Measurements from ENCODE around the gene CCDC191.

The CCDC191 gene

DNA sequence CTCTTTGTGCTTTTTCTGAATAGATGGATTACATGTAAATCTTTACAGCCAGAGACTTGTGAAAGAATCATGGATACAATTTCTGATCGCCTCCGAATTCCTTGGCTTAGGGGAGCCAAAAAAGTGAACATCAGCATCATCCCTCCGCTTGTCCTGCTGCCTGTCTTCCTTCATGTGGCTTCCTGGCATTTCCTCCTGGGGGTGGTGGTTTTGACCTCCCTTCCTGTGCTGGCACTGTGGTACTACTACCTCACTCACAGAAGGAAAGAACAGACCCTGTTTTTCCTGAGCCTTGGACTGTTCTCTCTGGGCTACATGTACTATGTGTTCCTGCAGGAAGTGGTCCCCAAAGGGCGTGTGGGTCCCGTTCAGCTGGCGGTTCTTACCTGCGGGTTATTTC lies 102.6 kb downstream of the CCDC191 start:
- no peak for ATAC-seq

DNA sequence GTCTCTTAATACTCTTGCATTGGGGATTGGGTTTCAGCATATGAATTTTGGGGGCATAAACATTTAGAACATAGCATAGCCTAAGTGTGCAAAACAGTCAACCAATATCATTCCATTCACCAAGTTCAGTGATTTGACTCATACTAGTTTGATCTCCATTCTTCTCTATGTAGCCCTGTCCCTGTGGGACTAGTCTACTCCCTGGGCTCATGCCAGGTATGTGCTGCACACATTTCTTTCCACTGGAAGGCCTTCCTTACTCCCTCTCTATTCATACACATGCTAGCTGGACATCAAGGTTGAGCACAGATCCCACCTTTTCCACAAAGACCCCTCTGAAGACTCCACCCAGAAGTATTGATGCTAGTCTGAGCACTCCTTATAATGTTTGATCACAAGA lies 103.4 kb downstream of the CCDC191 start:
- H3K36me3 Mint-ChIP-seq: peaks cover 41% of the 10 kb centered on the region
- H3K9me3 Mint-ChIP-seq: no peaks in the 10 kb centered on the region
- H3K27ac Mint-ChIP-seq: no peak overlapping the region
- ATAC-seq: no peak
- H3K27me3 Mint-ChIP-seq: no peaks in the 10 kb centered on the region
- H3K4me1 Mint-ChIP-seq: peaks cover 29% of the 10 kb centered on the region
- H3K4me3 Mint-ChIP-seq: no peak overlapping the region

More for the DNA sequence above, 102.6 kb downstream of the CCDC191 start:
- H3K27me3 Mint-ChIP-seq: no peaks in the 10 kb centered on the region
- no peaks in the 10 kb centered on the region for H3K9me3 Mint-ChIP-seq
- peaks cover 25% of the 10 kb centered on the region for H3K4me1 Mint-ChIP-seq
- H3K36me3 Mint-ChIP-seq: peaks cover 47% of the 10 kb centered on the region
- no peak overlapping the region for H3K4me3 Mint-ChIP-seq
- no peak overlapping the region for H3K27ac Mint-ChIP-seq

DNA sequence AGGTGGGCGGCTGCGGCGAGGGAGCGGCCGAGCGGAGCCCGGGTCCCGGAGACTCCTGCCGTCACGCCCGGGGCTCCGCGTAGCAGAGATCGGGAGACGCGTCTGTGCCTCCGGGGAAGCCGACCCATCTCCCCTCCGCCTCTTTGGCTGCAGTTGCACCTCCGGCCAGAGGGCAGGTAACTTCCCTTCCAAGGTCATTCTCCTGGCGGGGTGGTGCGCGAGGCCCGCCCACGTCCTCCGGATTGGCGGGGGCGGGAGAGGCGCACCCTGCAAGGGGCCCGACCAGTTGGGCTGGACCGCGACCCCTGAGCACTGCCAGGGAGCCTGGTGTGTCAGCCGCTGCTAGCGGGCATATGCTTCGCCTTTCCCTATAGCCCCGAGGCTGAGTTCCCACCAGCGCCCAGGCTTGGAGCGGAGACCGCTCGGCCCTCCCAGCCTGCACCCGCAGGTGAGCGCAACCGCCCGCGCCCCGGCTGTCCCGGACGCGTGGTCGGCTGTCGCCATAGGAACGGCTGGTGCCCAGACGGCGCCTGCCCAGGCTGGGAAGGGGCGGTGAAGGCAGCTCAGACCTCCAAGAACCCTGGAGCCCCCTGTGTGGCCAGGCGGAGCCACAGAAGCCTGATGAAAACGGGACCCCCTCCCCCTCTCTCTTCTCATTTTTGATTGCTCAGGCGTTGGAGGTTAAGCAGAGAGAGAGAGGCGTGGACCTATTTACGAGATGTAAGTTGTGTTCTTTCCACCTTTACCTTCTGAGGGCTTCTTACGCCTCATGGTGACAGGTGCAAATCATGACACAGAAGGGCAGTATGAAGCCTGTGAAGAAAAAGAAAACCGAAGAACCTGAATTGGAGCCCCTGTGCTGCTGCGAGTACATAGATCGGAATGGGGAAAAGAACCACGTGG lies 108.1 kb downstream of the CCDC191 start:
- no peaks in the 10 kb centered on the region for H3K27me3 Mint-ChIP-seq

DNA sequence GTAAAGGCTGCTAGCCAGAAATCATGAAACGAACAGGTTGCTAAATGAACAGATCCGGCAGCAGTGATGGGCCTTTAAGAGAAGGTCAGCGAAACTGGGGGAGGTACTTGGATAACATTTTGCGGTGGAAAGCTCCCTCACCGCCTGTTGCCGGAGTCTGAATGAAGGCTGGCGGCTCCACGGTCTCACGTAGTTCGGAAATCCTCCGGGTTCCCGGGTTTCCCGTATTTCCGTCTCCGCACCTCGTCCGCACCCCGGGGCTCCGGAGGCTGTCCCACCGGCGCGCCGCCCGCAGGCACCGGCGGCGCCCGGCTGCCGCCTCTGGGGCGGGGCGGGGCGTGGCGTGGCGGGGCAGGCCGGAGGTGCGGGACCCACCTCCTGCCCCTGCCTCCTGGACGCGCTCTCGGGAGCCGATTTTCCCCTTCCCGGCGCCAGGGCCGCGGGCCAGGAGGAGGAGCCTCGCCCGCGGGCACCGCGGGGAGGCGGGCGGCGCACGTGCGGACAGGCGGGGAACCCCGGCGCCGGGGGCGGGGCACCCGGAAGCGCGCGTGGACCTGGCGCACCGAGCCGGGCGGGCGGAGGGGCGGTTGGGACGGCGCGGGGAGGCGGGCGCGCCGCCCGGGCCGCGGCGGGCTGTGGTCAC lies 108.8 kb downstream of the CCDC191 start, which contains the start of gene ZDHHC23:
ZDHHC23 (plus strand) TSS at position 642 of the 643 bp plus-strand sequence. CDS start 790 bp downstream, outside the sequence.
- Mint-ChIP-seq H3K36me3 (peaks cover 11% of the 10 kb centered on the region), H3K27me3 (no peaks in the 10 kb centered on the region), H3K9me3 (no peaks in the 10 kb centered on the region), H3K4me3 (peak within 1 kb of the TSS; percentile 85), H3K4me1 (peaks cover 16% of the 10 kb centered on the region), H3K27ac (peak within 1 kb of the TSS; percentile 78)
- peak; percentile 90 for ATAC-seq

More for the DNA sequence above, 108.1 kb downstream of the CCDC191 start:
- peak overlapping the region; percentile 60 for H3K27ac Mint-ChIP-seq
- peak; percentile 78 for ATAC-seq
- H3K9me3 Mint-ChIP-seq: no peaks in the 10 kb centered on the region
- peaks cover 18% of the 10 kb centered on the region for H3K36me3 Mint-ChIP-seq
- peak overlapping the region; percentile 84 for H3K4me3 Mint-ChIP-seq
- peaks cover 20% of the 10 kb centered on the region for H3K4me1 Mint-ChIP-seq

DNA sequence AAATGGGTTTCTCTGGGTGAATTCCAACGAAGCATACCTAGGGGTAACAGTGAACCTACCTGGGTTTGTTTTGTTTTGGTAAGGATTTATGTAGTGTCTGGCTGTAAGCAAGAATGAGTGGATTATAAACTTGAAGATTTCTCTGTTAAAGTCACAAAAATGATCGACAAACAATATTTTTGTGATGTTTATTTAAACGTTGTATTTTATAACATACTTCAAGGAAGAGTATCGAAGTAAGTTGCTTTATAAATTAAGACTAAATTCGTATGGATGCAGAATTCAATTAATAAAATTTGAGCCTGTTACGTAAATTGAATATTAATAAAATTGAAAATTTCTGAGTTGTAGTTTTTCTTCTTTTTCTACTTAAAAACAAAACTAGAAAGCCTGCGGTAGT lies 109.5 kb downstream of the CCDC191 start:
- peaks cover 4% of the 10 kb centered on the region for H3K36me3 Mint-ChIP-seq
- peaks cover 16% of the 10 kb centered on the region for H3K4me1 Mint-ChIP-seq
- no peaks in the 10 kb centered on the region for H3K9me3 Mint-ChIP-seq
- H3K4me3 Mint-ChIP-seq: peak overlapping the region; percentile 85
- no peak for ATAC-seq
- no peaks in the 10 kb centered on the region for H3K27me3 Mint-ChIP-seq
- peak overlapping the region; percentile 78 for H3K27ac Mint-ChIP-seq

DNA sequence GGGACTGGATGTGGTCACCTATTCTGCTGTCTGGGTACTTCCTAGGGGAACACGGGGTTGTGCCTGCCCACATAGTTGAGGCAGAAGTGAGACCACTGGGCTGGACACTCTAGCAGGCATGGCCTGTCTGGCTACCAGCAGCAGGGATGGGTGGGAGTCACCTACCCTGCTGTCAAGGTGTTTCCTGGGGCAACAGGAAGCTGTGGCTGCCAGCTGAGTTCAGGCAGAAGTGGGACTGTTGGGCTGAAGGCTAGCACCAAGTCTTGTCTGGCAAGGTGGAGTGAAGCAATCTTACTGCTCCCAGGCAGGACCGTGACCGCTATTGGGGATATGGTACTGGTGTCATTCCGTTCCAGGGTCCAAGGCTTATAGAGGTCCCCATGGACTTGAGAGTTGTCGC lies 128.8 kb downstream of the CCDC191 start:
- Mint-ChIP-seq H3K4me3 (no peak overlapping the region), H3K4me1 (peaks cover 17% of the 10 kb centered on the region), H3K36me3 (peaks cover 43% of the 10 kb centered on the region), H3K27me3 (no peaks in the 10 kb centered on the region), H3K27ac (no peak overlapping the region), H3K9me3 (peaks cover 18% of the 10 kb centered on the region)
- ATAC-seq: no peak

DNA sequence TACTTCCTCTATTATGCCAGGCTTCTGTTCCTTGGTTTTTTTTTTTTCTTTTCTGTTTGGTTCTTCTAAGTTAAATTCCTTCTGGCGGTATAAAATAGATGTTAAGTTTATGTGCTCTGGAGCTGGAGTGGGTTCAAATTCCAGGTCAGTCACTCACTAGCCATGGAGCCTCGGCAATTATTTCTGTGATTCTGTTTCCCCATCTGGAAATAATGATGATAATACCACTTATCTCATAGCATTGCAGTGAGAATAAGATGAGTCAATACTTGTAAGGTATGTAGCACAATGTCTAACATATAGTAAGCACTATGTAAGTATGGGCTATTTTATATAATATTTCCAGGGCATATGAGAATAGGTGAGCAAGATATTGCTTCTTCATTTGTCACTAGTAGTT lies 141.7 kb downstream of the CCDC191 start:
- H3K9me3 Mint-ChIP-seq: no peaks in the 10 kb centered on the region
- ATAC-seq: no peak

More for the DNA sequence above, 141.7 kb downstream of the CCDC191 start:
- no peaks in the 10 kb centered on the region for H3K4me1 Mint-ChIP-seq
- no peaks in the 10 kb centered on the region for H3K36me3 Mint-ChIP-seq
- no peak overlapping the region for H3K4me3 Mint-ChIP-seq
- H3K27me3 Mint-ChIP-seq: no peaks in the 10 kb centered on the region
- no peak overlapping the region for H3K27ac Mint-ChIP-seq

All from stimulated activated memory B cell treated with anti-CD40 and anti-IgM and Interleukin-4, amounts not matched to agents 10 μg/mL and 1 μg/mL and 100 μg/mL, for 72 hours (primary cell).